HG03060 (cell line): Measurements from ENCODE around the gene PRDM12.

ENCODE experiments used
- ATAC-seq: cut with Tn5 transposase; IDR thresholded peaks from one replicate; pipeline ENCODE4 v1.9.1; 2021; ENCODE audit warnings: low read depth, moderate number of reproducible peaks; ENCODE audit not compliant: unreplicated experiment

Gene PRDM12

GRCh38 chr9:130635721-130636647 lies 28.4 kb upstream of the PRDM12 start:
- ATAC-seq, result no peak

DNA sequence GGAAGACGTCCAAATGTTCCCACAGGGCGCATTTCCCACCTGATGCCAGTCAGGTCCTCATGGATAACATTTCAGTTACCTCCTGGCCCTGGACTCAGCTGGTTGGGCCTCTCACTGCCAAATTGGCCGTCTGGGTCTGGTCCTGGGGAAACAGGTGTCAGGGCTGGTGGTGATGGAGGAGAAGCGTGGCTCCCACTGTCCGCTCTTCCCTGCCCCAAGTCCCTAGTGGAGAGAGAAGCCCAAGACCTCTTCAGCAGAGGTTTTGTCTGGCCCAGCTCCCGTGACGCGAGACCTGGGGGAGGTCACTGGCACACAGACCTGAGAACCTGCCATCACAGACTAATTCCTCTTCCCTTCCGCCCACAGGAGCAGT lies 27.8 kb upstream of the PRDM12 start:
- ATAC-seq, result no peak

- no peak for ATAC-seq
These were observed 25.9 kb upstream of the PRDM12 start for GRCh38 chr9:130638284-130639123.

DNA sequence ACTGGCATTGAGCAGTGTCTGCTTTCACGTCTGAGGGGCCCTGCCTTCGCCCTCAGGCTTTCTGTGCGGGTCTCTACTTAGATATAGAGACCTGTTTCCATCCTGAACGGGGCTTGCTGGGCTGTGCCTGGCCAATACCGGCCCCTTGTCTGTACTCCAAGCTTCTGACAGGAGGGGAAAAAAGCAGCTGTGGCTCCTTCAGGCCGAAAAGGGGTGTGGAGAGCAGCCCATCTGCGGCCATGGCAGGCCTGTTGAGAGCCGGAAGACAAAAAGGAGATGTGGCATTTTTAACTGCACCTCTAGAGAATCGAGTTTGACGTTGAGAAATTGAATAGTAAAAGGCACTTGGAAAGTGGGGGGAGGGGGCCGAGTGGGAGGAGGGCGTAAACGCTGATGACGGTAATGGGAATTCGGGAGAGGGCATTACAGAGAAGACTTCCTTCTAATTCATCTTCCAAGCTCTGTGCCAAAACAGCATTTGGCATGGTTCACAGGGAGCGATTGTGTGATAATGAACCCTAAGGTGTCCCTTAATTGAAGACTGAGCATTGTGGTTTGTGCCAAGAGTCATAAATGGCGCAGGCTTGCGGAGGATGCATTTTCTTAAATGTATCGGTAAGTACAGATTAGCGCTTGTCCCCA lies 25.1 kb upstream of the PRDM12 start:
- ATAC-seq, result no peak

DNA sequence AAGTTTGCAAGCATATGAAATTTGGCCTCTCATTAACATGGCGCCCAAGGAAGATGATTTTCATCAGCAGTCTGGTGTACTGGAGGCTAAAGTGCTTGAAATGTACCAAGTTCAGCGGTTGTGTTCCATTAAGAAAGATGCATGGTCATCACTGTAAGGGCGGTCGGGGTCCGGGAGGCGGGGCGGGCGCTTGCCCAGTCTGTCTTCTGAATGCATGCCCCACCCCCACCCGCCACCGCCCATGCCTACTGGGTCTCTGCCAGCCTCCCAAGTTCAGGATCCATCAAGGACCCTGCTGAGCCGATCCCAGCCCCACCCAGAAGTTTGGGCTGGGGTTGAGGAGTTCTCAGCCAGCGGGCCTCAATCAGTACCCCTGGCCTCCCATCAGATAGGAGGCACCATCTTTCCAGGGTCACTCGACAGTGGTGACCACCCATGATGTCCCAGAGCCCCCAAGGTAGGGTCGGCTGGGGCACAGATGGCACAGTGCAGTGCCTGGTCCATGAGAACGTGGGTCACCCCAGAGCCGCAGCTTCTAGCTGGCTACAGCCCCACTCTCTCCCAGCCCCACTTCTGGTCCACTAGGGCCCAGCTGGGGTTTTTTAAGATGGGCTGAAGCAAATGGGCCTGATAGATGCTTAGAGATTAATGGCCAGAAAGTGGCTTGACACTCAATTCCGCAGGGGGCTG lies 24.4 kb upstream of the PRDM12 start:
- no peak for ATAC-seq

- ATAC-seq, result no peak
These were observed 23.7 kb upstream of the PRDM12 start for GRCh38 chr9:130640681-130641080.

- no peak for ATAC-seq
These were observed 21.5 kb upstream of the PRDM12 start for GRCh38 chr9:130642926-130643325.

GRCh38 chr9:130651221-130651620 lies 13.2 kb upstream of the PRDM12 start:
- no peak for ATAC-seq

DNA sequence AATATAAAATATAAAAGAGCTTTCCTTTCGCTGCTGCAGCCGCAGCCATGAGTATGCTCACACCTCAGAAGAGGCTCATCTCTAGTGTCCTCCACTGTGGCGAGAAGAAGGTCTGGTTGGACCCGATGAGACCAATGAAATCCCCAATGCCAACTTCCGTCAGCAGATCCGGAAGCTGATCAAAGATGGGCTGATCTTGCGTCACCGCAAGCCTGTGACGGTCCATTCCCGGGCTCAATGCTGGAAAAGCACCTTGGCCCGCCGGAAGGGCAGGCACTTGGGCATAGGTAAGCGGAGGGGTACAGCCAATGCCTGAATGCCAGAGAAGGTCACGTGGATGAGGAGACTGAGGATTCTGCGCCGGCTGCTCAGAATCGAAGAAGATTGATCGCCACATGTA lies 12.6 kb upstream of the PRDM12 start:
- no peak for ATAC-seq

DNA sequence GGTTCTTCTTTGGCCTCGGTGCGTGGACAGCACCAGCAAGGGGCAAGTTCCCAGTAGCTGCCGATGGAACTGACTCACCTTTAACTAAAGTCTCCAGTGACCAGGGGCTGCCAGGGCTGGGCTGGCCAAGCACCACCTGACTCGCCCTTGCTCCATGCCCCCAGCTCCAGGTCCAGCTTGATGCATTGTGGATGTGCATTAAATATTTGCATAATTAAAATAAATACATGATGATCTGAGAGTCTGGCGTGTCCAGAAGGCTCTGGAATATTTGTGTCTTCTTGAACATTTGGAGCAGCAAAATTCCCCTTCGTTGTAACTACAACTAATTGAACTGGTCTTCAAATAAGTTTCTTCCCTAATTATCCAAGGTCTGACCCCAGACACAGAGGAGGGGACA lies 9.5 kb upstream of the PRDM12 start:
- ATAC-seq, result no peak

GRCh38 chr9:130658893-130659698 lies 5.3 kb upstream of the PRDM12 start:
- no peak for ATAC-seq

DNA sequence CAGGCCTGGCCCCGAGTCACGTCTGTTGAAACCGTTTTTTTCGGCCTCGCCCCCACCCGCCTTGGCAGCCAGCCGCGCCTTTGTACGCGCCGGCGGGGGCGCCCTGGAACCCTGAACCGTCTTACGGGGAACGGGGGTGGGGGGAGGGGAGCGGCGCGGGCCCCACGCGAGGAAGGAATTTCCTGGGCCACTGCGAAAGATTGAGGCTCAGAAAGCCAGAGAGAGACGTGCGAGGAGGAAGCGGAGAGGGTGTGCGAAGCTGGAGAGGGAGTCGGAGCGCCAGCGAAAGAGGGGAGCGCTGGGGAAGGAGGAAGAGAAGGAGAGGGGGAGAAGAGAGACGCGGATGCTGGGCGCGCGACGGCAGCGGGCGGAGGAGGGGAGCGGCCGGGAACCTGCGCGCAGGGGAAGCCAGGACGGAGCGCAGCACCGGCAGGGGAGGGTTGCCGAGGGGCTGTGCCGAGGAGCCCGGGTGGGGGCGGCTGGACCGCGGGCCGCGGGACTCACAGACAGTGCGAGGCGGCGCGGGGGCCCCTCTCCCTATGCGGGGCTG lies 4.6 kb upstream of the PRDM12 start:
- ATAC-seq, result no peak

GRCh38 chr9:130660326-130660682 lies 4.1 kb upstream of the PRDM12 start:
- ATAC-seq, result no peak

DNA sequence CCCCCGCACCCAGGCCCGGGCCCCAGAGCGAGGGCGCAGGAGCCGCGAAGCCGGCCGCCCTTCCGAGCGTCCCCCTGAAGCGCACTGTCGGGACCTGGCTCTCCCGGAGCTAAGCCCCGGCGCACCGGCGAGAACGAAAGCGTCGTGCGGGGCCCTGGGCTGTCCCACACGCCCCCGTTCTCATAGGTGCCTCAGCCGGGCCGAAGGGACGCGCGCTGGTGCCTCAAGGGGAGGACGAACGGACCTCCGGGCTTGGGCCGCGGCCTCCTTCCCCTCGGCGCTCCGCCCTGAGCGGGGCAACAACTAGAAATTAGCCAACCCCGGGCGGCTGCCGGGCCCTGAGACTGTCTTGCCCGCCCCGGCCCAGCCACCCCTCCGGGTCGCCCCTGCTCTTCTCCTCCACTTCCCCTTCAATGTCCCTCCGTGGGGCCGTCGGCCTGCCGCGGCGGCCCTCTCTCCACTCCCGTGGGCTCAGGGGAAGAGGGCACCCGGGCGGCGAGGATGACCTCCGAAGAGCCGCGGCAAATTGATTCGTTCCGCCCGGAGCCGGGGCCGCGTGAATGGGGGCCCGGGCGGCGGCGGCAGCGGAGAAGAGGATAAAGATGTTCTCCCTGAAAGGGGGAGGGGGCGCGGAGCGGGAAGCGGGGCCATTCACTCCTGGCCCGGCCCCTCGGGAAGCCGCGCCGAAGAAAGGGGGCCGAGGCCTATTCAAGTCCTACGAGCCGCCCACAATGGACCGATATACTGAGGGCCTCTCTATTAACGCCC lies 3.5 kb upstream of the PRDM12 start:
- no peak for ATAC-seq

- ATAC-seq, result no peak
These were observed 2.8 kb upstream of the PRDM12 start for GRCh38 chr9:130661451-130662098.

DNA sequence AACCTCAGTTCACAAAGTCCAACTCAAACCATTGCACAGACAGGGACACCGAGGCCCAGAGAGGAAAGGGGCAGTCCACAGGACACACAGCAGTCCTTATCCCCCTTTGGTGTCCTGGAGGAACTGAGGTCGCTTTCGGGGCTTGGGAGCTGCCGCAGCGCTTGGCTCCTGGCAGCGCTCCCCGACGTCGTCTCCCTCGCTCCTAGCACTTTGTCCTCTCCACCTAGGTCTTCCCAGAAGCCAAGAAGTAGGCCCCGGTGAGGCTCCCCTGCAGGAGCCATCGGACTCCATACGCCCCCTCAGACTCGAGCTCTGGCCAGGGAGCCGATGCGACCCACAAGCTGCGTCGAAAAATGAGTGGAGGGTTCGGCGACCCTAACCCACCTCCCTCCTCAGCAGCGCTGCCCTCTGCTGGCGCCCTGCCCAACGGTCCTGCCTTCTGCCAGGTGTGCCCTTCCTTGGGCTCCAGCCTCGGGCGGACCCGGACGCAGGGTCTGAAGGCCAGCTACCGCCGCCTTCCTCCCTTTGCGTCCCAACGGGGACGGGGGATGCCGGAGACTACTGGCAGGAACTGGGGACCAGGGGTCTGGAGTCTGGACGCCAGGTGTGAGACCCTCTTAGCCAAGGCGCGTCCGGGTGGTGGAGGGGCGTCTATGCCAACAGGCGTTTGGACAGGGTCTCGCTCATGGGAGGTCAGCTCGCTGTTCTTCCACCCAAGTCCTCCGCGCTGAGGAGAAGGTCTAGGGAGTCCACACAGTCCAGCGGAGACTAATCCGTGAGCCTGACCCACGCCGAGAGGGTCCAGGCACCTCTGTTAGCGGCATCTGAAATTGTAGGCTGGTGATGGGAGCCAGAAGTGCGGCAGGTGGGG lies 2.1 kb upstream of the PRDM12 start:
- ATAC-seq, result no peak

DNA sequence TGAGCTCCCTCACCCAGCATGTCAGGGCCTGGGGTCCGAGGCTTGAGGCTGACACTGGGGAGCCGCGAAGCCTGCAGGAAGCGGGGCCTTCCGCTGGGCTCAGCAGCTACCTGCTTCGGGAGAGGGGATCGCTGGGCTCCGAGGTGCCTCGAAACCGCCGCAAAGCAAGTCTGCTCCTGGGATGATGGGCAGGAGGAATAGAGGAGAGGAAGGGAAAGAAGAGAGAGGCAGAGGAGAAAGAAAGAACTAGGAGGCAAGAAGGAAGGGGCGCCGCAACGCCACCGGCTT lies 1.5 kb upstream of the PRDM12 start:
- ATAC-seq, result no peak
